Kidney epithelial cell (primary cell): ENCODE results near the gene OR1F1. TPM values are rescaled to one million over a fixed set of nuclear protein-coding genes. Genes with fewer than 3 reads are reported as not detected.

Experiments used
- DNase-seq: peaks from one replicate; pipeline ENCODE4 v3.0.0-alpha.2; 2010; ENCODE audit warnings: low read depth
- H3K27me3 ChIP-seq: 2 replicates; pipeline ENCODE4 v1.6.0; 2011; ENCODE audit warnings: low read length; ENCODE audit not compliant: control insufficient read depth, insufficient read depth
- H3K36me3 ChIP-seq: 2 replicates; pipeline ENCODE4 v1.5.1; 2011; ENCODE audit warnings: low read length; ENCODE audit not compliant: control insufficient read depth, insufficient read depth
- H3K4me3 ChIP-seq: 2 replicates; pipeline ENCODE4 v1.5.1; 2011; ENCODE audit warnings: low read depth, mild to moderate bottlenecking, control low read depth, low read length
- total RNA-seq: library from RNA; depleted of rRNA; stranded (reverse); fragments of >200 nt; gene quantifications from 2 replicates; pipeline ENCODE4 v1.2.3, GENCODE V29; 2015
- TF ChIP-seq, protein P1 (sequence below): IDR thresholded peaks from 2 replicates; pipeline ENCODE4 v1.5.1; 2011; ENCODE audit warnings: mild to moderate bottlenecking, moderate library complexity, low read length, control low read depth, inconsistent platforms; ENCODE audit not compliant: insufficient read depth, poor library complexity, severe bottlenecking

OR1F1 gene
- total RNA-seq, 1 donor from 2014 or later: not detected

- TF ChIP-seq, protein P1, sequence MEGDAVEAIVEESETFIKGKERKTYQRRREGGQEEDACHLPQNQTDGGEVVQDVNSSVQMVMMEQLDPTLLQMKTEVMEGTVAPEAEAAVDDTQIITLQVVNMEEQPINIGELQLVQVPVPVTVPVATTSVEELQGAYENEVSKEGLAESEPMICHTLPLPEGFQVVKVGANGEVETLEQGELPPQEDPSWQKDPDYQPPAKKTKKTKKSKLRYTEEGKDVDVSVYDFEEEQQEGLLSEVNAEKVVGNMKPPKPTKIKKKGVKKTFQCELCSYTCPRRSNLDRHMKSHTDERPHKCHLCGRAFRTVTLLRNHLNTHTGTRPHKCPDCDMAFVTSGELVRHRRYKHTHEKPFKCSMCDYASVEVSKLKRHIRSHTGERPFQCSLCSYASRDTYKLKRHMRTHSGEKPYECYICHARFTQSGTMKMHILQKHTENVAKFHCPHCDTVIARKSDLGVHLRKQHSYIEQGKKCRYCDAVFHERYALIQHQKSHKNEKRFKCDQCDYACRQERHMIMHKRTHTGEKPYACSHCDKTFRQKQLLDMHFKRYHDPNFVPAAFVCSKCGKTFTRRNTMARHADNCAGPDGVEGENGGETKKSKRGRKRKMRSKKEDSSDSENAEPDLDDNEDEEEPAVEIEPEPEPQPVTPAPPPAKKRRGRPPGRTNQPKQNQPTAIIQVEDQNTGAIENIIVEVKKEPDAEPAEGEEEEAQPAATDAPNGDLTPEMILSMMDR: peak; percentile 64
Observed at GRCh38 chr16:3149630-3150345, 38.2 kb upstream of the OR1F1 start.

DNA sequence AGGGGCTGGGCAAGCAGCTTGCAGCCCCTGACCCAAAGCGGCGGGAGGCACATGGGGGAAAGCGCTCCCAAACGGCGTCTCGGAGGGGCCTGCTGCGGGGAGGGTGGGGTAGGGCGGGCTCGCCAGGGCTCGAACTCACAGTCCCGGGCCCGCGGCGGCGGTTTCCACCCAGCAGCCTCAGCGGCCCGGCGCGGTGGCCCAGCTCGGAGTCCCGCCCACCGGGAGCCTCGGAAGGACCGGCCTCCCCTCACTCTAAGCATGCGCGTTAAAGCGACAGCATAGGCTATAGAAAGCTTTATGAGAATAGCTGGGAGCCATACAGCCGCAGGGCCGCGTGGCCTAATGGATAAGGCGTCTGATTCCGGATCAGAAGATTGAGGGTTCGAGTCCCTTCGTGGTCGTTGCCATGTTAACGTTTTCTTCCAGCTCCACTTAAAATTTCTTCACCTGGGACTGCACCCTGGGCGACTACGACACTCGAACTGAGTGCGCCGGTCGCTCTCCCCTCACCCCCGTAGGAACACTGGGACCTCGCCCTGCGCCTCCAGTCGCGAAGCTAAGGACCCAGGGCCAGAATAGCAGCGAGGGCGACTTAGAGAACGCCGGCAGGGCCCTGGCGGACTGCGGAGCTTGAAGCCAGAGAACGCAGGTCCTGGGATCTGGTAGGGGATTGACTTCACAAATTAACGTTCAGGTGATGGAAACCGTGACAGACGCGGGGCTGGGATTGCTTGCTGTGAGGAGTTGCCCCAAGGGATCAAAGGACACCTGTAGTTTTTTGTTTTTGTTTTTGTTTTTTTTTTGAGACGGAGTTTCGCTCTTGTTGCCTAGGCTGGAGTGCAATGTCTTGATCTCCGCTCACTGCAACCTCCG lies 37.4 kb upstream of the OR1F1 start:
- no peaks in the 10 kb centered on the region for H3K27me3 ChIP-seq
- TF ChIP-seq, protein P1: no peak
- H3K4me3 ChIP-seq: peak overlapping the region; percentile 66
- peak; percentile 69 for DNase-seq
- no peaks in the 10 kb centered on the region for H3K36me3 ChIP-seq

More at GRCh38 chr16:3149630-3150345, 38.2 kb upstream of the OR1F1 start:
- H3K27me3 ChIP-seq: no peaks in the 10 kb centered on the region
- no peak for DNase-seq
- H3K36me3 ChIP-seq: no peaks in the 10 kb centered on the region
- H3K4me3 ChIP-seq: peak overlapping the region; percentile 66

- TF ChIP-seq, protein P1: no peak
- H3K4me3 ChIP-seq: peak overlapping the region; percentile 33
- no peaks in the 10 kb centered on the region for H3K27me3 ChIP-seq
- DNase-seq: no peak
- no peaks in the 10 kb centered on the region for H3K36me3 ChIP-seq
Observed at GRCh38 chr16:3152027-3152276, 36.1 kb upstream of the OR1F1 start.

DNA sequence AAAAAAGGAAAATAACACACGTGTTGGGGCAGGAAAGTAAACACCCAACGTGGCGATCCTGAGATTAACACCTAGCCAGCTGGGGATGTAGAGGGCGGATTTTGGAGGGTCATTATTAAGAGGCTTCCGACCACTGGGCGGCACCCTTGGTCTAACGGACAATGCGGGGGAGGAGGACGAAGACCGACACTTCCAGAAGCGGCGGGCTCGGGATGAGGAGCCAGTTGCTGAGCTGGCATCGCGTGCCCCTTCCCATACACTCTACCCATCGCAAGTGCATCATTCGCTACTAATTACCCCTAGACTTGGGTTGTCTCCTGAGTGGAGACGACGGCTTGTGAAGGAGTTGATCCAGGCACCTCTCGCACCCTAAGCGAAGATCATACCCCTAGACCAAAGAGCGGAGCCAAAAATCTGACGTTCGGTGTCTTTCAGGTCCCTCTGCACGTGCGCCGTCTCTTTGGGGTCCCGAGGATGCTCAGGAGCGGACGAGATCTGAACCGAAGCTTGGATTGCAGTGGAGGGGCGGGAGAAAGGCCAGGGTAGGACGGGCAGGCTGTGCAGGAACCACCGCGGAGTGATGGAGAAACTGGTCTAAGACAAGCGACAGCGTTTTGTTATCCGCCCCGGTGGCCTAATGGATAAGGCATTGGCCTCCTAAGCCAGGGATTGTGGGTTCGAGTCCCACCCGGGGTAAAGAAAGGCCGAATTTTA lies 35.6 kb upstream of the OR1F1 start:
- Histone ChIP-seq H3K4me3 (peak overlapping the region; percentile 33), H3K36me3 (no peaks in the 10 kb centered on the region), H3K27me3 (no peaks in the 10 kb centered on the region)
- TF ChIP-seq, protein P1: peak; percentile 42
- DNase-seq: peak; percentile 51

- Histone ChIP-seq H3K4me3 (no peak overlapping the region), H3K36me3 (no peaks in the 10 kb centered on the region), H3K27me3 (no peaks in the 10 kb centered on the region)
- TF ChIP-seq, protein P1: no peak
- no peak for DNase-seq
Observed at GRCh38 chr16:3152991-3153368, 35.0 kb upstream of the OR1F1 start.
